GM19463 (cell line): ENCODE results near the gene CCDC13.

Experiments used
- ATAC-seq: cut with Tn5 transposase; IDR thresholded peaks from one replicate; pipeline ENCODE4 v1.9.1; 2021; ENCODE audit warnings: mild to moderate bottlenecking, moderate library complexity; ENCODE audit not compliant: unreplicated experiment

The CCDC13 gene

GRCh38 chr3:42753757-42754156 is 19.3 kb downstream of the CCDC13 start:
- no peak for ATAC-seq

GRCh38 chr3:42752961-42753360 is 20.1 kb downstream of the CCDC13 start:
- ATAC-seq, result no peak

- no peak for ATAC-seq
These were observed 20.6 kb downstream of the CCDC13 start for GRCh38 chr3:42752441-42752840.

- ATAC-seq, result no peak
These were observed 21.4 kb downstream of the CCDC13 start for GRCh38 chr3:42751609-42752008.

GRCh38 chr3:42750834-42751233 is 22.2 kb downstream of the CCDC13 start:
- no peak for ATAC-seq

- no peak for ATAC-seq
These were observed 23.3 kb downstream of the CCDC13 start for GRCh38 chr3:42749753-42750231.

- ATAC-seq, result no peak
These were observed 23.9 kb downstream of the CCDC13 start for GRCh38 chr3:42749025-42749752.

- ATAC-seq, result no peak
These were observed 25.5 kb downstream of the CCDC13 start for GRCh38 chr3:42747581-42747980.

- ATAC-seq, result no peak
These were observed 26.3 kb downstream of the CCDC13 start for GRCh38 chr3:42746455-42747450.

- no peak for ATAC-seq
These were observed 27.1 kb downstream of the CCDC13 start for GRCh38 chr3:42745776-42746454.

GRCh38 chr3:42745291-42745745 is 27.7 kb downstream of the CCDC13 start:
- ATAC-seq, result no peak

- no peak for ATAC-seq
These were observed 29.7 kb downstream of the CCDC13 start for GRCh38 chr3:42743204-42743995.

GRCh38 chr3:42742688-42743087 is 30.4 kb downstream of the CCDC13 start:
- no peak for ATAC-seq

GRCh38 chr3:42742259-42742658 is 30.8 kb downstream of the CCDC13 start:
- no peak for ATAC-seq

GRCh38 chr3:42741796-42742195 is 31.3 kb downstream of the CCDC13 start:
- ATAC-seq, result no peak

- ATAC-seq, result no peak
These were observed 33.5 kb downstream of the CCDC13 start for GRCh38 chr3:42739401-42740158.

- no peak for ATAC-seq
These were observed 36.5 kb downstream of the CCDC13 start for GRCh38 chr3:42736531-42736930.

GRCh38 chr3:42736081-42736480 is 37.0 kb downstream of the CCDC13 start:
- ATAC-seq, result no peak

GRCh38 chr3:42735615-42736014 is 37.4 kb downstream of the CCDC13 start:
- no peak for ATAC-seq

- no peak for ATAC-seq
These were observed 38.0 kb downstream of the CCDC13 start for GRCh38 chr3:42735019-42735418.
